K562 (cell line): Measurements from ENCODE around the gene VTI1B. TPM values are rescaled to one million over a fixed set of nuclear protein-coding genes. Genes with fewer than 3 reads are reported as not detected.

Source experiments
- CAMTA2 ChIP-seq: fragments of 250-450 bp; sonication (Bioruptor Pico); conservative IDR thresholded peaks from 2 replicates; pipeline ENCODE4 v1.5.1; 2022
- CBFA2T2 ChIP-seq: fragments of 450-650 bp; conservative IDR thresholded peaks from 2 replicates; pipeline ENCODE4 v1.6.1; 2017; ENCODE audit warnings: mild to moderate bottlenecking
- CCAR2 ChIP-seq: fragments of 200-400 bp; formaldehyde crosslinking; IDR thresholded peaks from 2 replicates; pipeline ENCODE4 v1.6.1; 2017; ENCODE audit warnings: mild to moderate bottlenecking, low read depth, low read length
- DMBX1 ChIP-seq: fragments of 250-450 bp; sonication (Bioruptor Pico); IDR thresholded peaks from 2 replicates; pipeline ENCODE4 v1.8.0; 2022; ENCODE audit warnings: inconsistent platforms, mild to moderate bottlenecking, moderate library complexity, borderline replicate concordance
- MED1 ChIP-seq: sonication (generic); formaldehyde crosslinking; IDR thresholded peaks from 2 replicates; pipeline ENCODE4 v1.8.1; 2023; ENCODE audit warnings: missing genetic modification reagents, borderline replicate concordance
- NR4A1 ChIP-seq, 2 experiments: fragments of 250-450 bp in 1 of 2; fragments of 450-650 bp in 1 of 2; sonication (Bioruptor Pico) in 1 of 2; IDR thresholded peaks; 2 replicates each; pipeline versions ENCODE4 v1.4.0 to v1.6.1; 2016 to 2020; ENCODE audit warnings: mild to moderate bottlenecking in 2 of 2, missing compliant biosample characterization in 1 of 2, missing genetic modification characterization in 1 of 2, moderate library complexity in 1 of 2
- RBBP5 ChIP-seq: fragments of 200-600 bp; sonication (generic); IDR thresholded peaks from 2 replicates; pipeline ENCODE4 v1.6.1; 2012; ENCODE audit warnings: borderline replicate concordance, mild to moderate bottlenecking, low read length, control low read depth, inconsistent platforms; ENCODE audit not compliant: insufficient read depth, poor library complexity, severe bottlenecking
- RBM17 ChIP-seq: fragments of 200-400 bp; formaldehyde crosslinking; IDR thresholded peaks from 2 replicates; pipeline ENCODE4 v1.6.1; 2017; ENCODE audit warnings: low read depth, mild to moderate bottlenecking, low read length, borderline replicate concordance
- RREB1 ChIP-seq: fragments of 250-450 bp; sonication (Bioruptor Pico); IDR thresholded peaks from 2 replicates; pipeline ENCODE4 v1.4.0; 2020
- SP1 ChIP-seq: sonication (generic); formaldehyde crosslinking; IDR thresholded peaks from 2 replicates; pipeline ENCODE4 v1.8.1; 2022; ENCODE audit warnings: mild to moderate bottlenecking, missing genetic modification reagents
- SUPT5H ChIP-seq: fragments of 450-650 bp; IDR thresholded peaks from 2 replicates; pipeline ENCODE4 v1.6.1; 2016
- WHSC1 ChIP-seq: IDR thresholded peaks from one replicate; pipeline ENCODE4 v1.6.1; 2012; ENCODE audit warnings: low read length, control low read depth, inconsistent platforms
- YBX1 ChIP-seq: fragments of 450-650 bp; IDR thresholded peaks from 2 replicates; pipeline ENCODE4 v1.7.1; 2016; ENCODE audit warnings: mild to moderate bottlenecking
- ZNF134 ChIP-seq: fragments of 250-450 bp; sonication (Bioruptor Pico); conservative IDR thresholded peaks from 2 replicates; pipeline ENCODE4 v1.4.0; 2020
- ZNF253 ChIP-seq: fragments of 250-450 bp; sonication (Bioruptor Pico); conservative IDR thresholded peaks from 2 replicates; pipeline ENCODE4 v1.6.1; 2021; ENCODE audit warnings: mild to moderate bottlenecking
- ZNF561 ChIP-seq: fragments of 450-650 bp; formaldehyde crosslinking; conservative IDR thresholded peaks from 2 replicates; pipeline ENCODE4 v1.4.0; 2020; ENCODE audit warnings: mild to moderate bottlenecking, moderate library complexity
- ZNF592 ChIP-seq: fragments of 450-650 bp; IDR thresholded peaks from 2 replicates; pipeline ENCODE4 v1.6.1; 2017; ENCODE audit warnings: antibody characterized with exemption, mild to moderate bottlenecking
- ZNF644 ChIP-seq: fragments of 200-800 bp; sonication (Bioruptor generic); IDR thresholded peaks from 2 replicates; pipeline ENCODE4 v1.6.1; 2016; ENCODE audit warnings: low read depth, missing genetic modification characterization, missing compliant biosample characterization
- ZNF717 ChIP-seq: fragments of 250-450 bp; sonication (Bioruptor Pico); IDR thresholded peaks from 2 replicates; pipeline ENCODE4 v1.5.0; 2021
- ZNF764 ChIP-seq: fragments of 250-450 bp; sonication (Bioruptor Pico); IDR thresholded peaks from 2 replicates; pipeline ENCODE4 v1.4.0; 2020; ENCODE audit warnings: low read depth, mild to moderate bottlenecking, moderate library complexity
- ZNF766 ChIP-seq: fragments of 200-800 bp; sonication (Bioruptor generic); conservative IDR thresholded peaks from 2 replicates; pipeline ENCODE4 v1.6.1; 2016; ENCODE audit warnings: missing genetic modification characterization, missing compliant biosample characterization
- polyA plus RNA-seq, 8 experiments: library from polyadenylated mRNA; depleted of rRNA in 4 of 8; stranded (reverse) in 5 of 8; unstranded in 3 of 8; fragments of >200 nt; fragmentation: Nextera tagmentation in 2 of 8; fragmentation: Illumina TruSeq in 1 of 8; extraction: Ambion mirVana in 2 of 8; extraction: Trizol in 1 of 8; gene quantifications; 2 replicates each; pipeline versions ENCODE4 v1.2.1 to v1.2.3, GENCODE V29; 2011 to 2014; ENCODE audit warnings: inconsistent platforms in 1 of 8, missing spikeins in 1 of 8
- total RNA-seq, 7 experiments: library from RNA; depleted of rRNA in 6 of 7; stranded (reverse); fragments of >200 nt in 6 of 7; fragmentation: Illumina TruSeq in 2 of 7; extraction: Trizol in 2 of 7; gene quantifications; 2 replicates each; pipeline versions ENCODE4 v1.2.1 to v1.2.3, GENCODE V29; 2011 to 2021; ENCODE audit warnings: low replicate concordance in 1 of 7

Gene VTI1B
- total and polyA plus RNA-seq, 9 of the 15 experiments (the other 6 are each of a cell fraction or from before 2014, with no cell fraction given) = 7.8 to 69.8 (median 50.1) TPM

GRCh38 chr14:67636361-67636919 is 38.0 kb downstream of the VTI1B start (continued):
- TF ChIP-seq RREB1 (CRISPR knock-in tag) (no peak), CCAR2 (no peak), ZNF644 (tag) (no peak), YBX1 (no peak), ZNF717 (CRISPR knock-in tag) (no peak), SP1 (CRISPR knock-in tag) (peak; percentile 55; the same call in 1 of the 2 replicates), WHSC1 (no peak), RBBP5 (no peak), ZNF766 (CRISPR knock-in tag) (peak; percentile 100), ZNF561 (CRISPR knock-in tag) (no peak), MED1 (CRISPR knock-in tag) (no peak), CAMTA2 (CRISPR knock-in tag) (no peak), ZNF134 (peak; percentile 67; the same call in 1 of the 2 replicates), ZNF592 (peak; percentile 82), RBM17 (no peak), ZNF764 (CRISPR knock-in tag) (no peak), SUPT5H (no peak), DMBX1 (CRISPR knock-in tag) (peak; percentile 94), CBFA2T2 (peak; percentile 97), NR4A1 (CRISPR knock-in tag; IDR thresholded peaks at IDR 0.05) (no peak), NR4A1 (tag; IDR thresholded peaks at IDR 0.05) (peak; percentile 80), ZNF253 (CRISPR knock-in tag) (no peak)
